CD4-positive, alpha-beta T cell treated with Interleukin-4 for 4 hours (primary cell): ENCODE measurements around the gene KRT73.

Experiments
- DNase-seq: peaks from one replicate; pipeline ENCODE4 v3.0.0-alpha.2; 2020

KRT73 gene

GRCh38 chr12:52618216-52618615 lies at the start of gene KRT73:
TSS of gene KRT73 (minus strand) at chr12:52618559. CDS start at chr12:52618524, 35 bp downstream.
- DNase-seq, result no peak

GRCh38 chr12:52667931-52668330 lies 49.6 kb upstream of the KRT73 start:
- DNase-seq, result no peak

DNA sequence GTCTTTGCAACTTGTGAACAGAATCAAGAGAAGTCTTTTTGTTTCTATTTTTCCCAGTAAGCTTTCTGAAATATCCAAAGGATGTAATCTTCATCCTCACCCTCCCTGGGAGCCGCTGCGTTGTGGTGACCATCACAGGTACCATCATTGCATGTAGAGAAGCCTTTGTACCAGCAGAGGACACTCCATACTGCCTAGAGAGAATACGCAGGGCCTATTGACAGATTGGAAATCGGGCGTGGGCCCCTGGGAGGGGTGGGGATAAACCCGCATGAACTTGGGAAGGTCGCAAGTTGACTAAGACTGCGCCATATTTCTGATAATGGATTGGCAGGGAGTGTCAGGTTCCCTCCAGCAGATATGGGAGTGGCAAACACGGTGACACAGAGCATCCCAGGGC lies 49.1 kb upstream of the KRT73 start:
- no peak for DNase-seq

GRCh38 chr12:52666471-52666870 lies 48.1 kb upstream of the KRT73 start:
- no peak for DNase-seq

DNA sequence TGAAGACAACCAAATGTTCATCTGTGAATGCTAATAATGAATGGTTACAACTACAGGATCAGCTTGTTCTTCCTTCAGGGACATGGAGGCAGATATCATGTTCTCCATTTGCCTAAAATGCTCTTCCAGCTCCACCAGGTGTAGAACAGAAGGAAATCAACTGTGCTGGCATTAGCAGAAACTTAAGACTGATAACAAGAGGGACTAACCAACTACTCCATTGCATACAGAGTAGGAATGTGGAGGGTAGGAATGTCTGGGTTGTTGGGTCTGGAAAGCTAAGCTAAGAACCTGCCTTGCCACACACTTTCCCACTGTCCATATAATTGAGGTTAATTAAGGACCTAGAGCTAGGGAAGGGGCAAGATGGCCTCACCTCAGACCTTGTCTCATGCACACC lies 45.1 kb upstream of the KRT73 start:
- no peak for DNase-seq

GRCh38 chr12:52662918-52663229 lies 44.5 kb upstream of the KRT73 start:
- no peak for DNase-seq

GRCh38 chr12:52662093-52662917 lies 43.9 kb upstream of the KRT73 start:
- DNase-seq, result no peak

GRCh38 chr12:52661668-52662067 lies 43.3 kb upstream of the KRT73 start:
- no peak for DNase-seq

GRCh38 chr12:52660934-52661499 lies 42.7 kb upstream of the KRT73 start:
- DNase-seq, result no peak

DNA sequence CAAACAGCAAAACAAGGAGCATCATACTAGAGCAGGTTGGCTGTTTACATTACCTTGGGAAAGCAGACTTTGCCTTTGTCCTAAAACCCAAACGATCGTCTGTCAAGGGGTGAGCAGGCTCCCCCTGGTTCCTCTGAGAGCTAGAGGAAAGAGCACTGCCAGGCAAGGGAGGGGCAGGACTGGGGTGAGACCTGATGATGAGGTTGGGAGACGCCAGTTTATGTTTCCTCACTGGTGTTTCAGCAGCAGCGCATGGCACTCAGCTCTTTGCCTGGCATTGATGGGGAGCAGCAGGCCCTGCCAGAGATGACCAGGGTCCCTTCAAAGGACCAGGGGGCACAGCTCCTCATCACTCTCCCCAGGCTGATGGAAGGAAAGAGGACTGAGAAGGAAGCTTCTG lies 41.6 kb upstream of the KRT73 start:
- no peak for DNase-seq

GRCh38 chr12:52659395-52659794 lies 41.0 kb upstream of the KRT73 start:
- no peak for DNase-seq

GRCh38 chr12:52658196-52658595 lies 39.8 kb upstream of the KRT73 start:
- no peak for DNase-seq

DNA sequence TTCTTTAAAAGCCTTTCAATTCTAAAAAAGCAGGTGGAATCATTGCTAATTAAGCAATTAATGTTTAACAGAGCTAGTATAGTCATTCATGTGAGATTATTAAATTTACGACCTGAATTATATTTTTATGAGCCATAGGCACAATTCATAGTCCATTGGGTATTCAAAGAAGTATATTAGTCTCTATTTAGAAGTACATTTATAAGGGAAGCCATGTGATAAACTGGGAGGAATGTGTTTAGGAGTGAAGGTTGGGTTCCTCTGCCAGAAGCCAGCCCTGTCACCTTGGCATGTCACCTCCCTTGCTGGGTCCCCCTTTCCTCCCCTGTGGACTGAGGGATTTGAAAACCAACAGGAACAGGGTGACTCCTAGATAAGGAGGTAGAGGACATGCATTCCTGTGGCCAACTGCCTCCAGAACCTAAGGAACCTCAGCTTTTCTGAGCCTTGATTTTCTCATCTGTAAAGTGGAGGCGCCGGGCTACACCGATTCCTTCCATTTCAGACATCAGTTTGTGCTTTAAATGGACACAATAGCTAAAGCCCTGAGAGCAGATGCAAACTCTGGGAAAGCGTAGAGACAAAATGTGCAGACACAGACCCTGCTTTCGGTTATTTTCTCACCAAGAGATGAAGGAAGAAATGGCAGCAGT lies 39.0 kb upstream of the KRT73 start:
- DNase-seq, result no peak

DNA sequence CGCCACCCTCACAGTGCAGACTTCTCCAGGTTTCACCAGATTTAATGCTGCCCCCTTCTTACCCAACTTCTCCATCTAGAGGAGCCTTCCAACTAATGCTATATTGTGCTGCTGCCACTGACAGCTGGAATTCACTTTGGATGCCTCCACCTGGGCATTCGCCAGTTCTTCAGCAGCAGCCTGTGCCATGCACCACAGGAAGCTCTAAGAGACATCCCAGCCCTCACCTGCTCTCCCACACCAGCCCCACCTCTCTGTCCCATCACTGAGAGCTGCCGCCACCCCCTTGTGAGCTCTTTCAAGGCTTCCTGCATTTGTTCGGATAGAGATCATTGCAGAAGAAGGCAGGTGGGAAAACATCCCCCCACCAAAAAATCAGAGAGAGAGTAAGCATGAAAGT lies 38.3 kb upstream of the KRT73 start:
- DNase-seq, result no peak

DNA sequence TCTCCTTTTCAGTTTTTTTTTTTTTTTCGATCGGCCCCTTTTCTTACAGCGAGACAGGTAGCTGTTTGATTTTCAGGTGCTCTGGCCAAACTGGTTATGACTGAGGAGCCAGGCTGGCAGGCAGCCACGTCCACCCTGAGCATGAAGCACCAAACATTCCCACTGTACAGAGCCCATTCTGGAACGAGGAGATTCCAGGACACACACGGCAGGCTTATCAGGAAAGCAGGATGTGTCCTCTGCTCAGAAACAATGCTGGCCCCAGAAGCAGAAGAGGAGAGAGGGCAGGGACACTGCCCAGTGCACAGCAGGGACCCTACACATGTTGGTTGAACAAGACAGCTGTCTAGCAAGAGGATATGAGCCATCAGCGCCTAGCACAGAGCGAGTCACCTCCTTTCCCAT lies 37.4 kb upstream of the KRT73 start:
- no peak for DNase-seq

DNA sequence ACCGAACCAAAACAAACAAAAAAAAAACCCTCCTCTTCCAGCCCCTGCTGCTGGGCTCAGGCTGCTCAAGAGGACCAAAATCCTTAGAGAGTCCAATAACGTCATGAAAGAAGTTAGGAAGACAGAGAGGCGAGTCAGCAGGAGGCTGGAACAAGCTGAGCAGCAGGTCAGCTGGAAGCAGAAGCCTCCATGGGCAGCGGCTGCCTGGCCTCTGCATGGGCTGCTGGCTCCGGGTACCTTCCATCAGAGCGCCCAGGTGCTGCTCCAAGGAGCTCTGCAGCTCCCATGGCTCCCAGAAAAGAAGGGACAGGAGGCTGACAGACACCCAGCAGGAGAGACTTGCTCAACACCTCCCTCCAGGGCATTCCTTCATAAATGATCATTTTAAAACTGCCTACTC lies 36.9 kb upstream of the KRT73 start:
- no peak for DNase-seq

DNA sequence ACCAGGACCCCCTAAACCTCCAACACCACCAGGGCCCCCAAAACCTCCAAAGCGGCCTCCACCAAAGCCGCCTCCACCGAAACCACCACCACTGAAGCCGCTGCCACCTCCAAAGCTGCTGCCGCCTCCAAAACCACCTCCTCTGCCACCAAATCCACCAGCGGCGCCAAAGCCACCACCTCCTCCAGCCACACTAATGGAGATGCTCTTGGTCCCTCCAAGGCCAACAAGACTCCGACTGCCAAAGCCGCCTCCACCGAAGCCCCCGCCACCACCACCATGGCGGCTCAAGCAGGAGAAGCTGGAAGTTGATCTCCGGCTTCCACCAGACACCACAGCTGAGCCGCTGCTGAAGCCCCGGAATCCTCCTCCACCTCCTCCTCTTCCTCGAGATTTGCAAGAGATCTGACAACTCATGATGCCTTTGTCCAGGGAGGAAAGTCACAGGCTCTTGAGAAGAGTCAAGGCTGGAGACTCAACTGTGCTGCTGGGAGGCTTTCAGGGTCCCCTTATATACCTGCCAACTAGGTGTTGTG lies 33.4 kb upstream of the KRT73 start, which contains the start of gene KRT2:
Gene KRT2, minus strand, starts transcription at position 486 of the 536 bp plus-strand sequence. Its CDS starts 69 bp downstream, at position 417.
- DNase-seq, result no peak

- no peak for DNase-seq
Observed at GRCh38 chr12:52650520-52651081, 32.2 kb upstream of the KRT73 start.

DNA sequence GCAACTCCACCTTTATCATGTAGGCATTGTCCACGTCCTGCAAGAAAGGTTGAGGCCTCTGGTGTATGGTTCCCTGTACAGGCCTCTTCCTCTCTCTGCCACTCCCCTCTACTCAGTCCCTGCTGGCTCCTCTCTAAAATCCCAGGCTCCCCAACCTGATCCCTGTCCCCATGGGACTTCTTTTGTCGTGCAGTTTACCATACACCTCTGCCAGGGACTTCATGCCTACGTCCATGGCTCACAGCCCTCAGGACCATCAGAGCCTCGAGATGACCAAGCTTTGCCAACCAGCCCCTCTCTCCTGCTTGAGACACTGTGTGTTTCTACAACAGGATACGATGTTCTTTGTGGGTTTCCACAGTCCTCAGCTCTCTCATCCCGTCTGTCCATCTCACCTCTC lies 30.7 kb upstream of the KRT73 start:
- DNase-seq, result no peak

- DNase-seq, result no peak
Observed at GRCh38 chr12:52648012-52648550, 29.7 kb upstream of the KRT73 start.

- no peak for DNase-seq
Observed at GRCh38 chr12:52647601-52648000, 29.2 kb upstream of the KRT73 start.

DNA sequence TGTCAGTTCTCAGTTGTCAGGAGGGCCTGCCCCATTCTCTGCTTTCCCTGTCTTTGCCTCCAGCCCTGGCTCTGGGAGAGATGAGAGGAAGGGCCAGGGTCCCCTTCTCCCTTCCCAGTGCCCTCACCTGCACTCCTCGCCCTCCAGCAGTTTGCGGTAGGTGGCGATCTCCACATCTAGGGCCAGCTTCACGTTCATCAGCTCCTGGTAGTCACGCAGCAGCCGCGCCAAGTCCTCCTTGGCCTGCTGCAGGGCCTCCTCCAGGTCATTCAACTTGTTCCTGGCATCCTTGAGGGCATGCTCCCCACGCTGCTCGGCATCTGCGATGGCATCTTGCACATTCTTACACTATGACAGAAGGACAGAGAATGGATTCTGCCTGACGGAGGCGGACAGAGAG lies 28.3 kb upstream of the KRT73 start:
- DNase-seq, result no peak

- DNase-seq, result no peak
Observed at GRCh38 chr12:52645982-52646381, 27.6 kb upstream of the KRT73 start.
